B cell (primary cell): Measurements from ENCODE around the gene CTNNBL1. TPM values are rescaled to one million over a fixed set of nuclear protein-coding genes. Genes with fewer than 3 reads are reported as not detected.

Experiments
- ATAC-seq: fragments of 200-7000 bp; cut with Tn5 transposase; one replicate; pipeline ENCODE4 v1.10.0; 2021; ENCODE audit warnings: low read depth, mild to moderate bottlenecking, moderate number of reproducible peaks, moderate library complexity
- CTCF ChIA-PET: fragments of 350-600 bp; sonication (Branson Sonifier 250); formaldehyde crosslinking; loops from one replicate; lab custom pipeline; 2021; ENCODE audit warnings: antibody characterized with exemption, inconsistent platforms; lab: Charles Lee
- POLR2A ChIA-PET: fragments of 350-600 bp; sonication (Branson Sonifier 250); formaldehyde crosslinking; loops from one replicate; lab custom pipeline; 2021; ENCODE audit warnings: antibody characterized with exemption; lab: Charles Lee
- DNase-seq: peaks from one replicate; pipeline ENCODE4 v3.0.0; 2013
- H2AFZ ChIP-seq: 2 replicates; pipeline ENCODE4 v1.6.1; 2012; ENCODE audit warnings: mild to moderate bottlenecking, low read depth, low read length; ENCODE audit not compliant: insufficient read depth, poor library complexity, severe bottlenecking
- H3K27ac ChIP-seq, 2 donors: 1 replicate in 1 of 2; 2 replicates in 1 of 2; pipeline ENCODE4 v1.5.1; 2012 to 2013; ENCODE audit warnings: low read length in 2 of 2, mild to moderate bottlenecking in 2 of 2, moderate library complexity in 1 of 2
- H3K27me3 ChIP-seq, 4 experiments: fragments of 200-600 bp in 1 of 4; sonication (generic) in 1 of 4; replicated peaks in 1 of 4; 1 replicate in 2 of 4; 2 replicates in 2 of 4; pipeline versions ENCODE4 v1.6.1 to v1.7.0; 2013 to 2016; ENCODE audit warnings: low read length in 3 of 4, mild to moderate bottlenecking in 2 of 4, mixed read lengths in 1 of 4, moderate library complexity in 1 of 4; ENCODE audit not compliant: insufficient read depth in 4 of 4, control insufficient read depth in 3 of 4; ENCODE audit errors: control extremely low read depth in 1 of 4
- H3K36me3 ChIP-seq, 2 experiments: replicated peaks in 1 of 2; 1 replicate in 1 of 2; 2 replicates in 1 of 2; pipeline versions ENCODE4 v1.6.1 to v1.7.1; 2013; ENCODE audit warnings: low read length in 1 of 2; ENCODE audit not compliant: insufficient read depth in 2 of 2, control insufficient read depth in 1 of 2; ENCODE audit errors: control extremely low read depth in 1 of 2, extremely low read depth in 1 of 2
- H3K4me1 ChIP-seq, 2 donors: fragments of 200-600 bp in 1 of 2; sonication (generic) in 1 of 2; 1 replicate in 1 of 2; 2 replicates in 1 of 2; pipeline versions ENCODE4 v1.5.1 to v1.6.1; 2013 to 2017; ENCODE audit warnings: low read length in 2 of 2; ENCODE audit not compliant: control insufficient read depth in 2 of 2, insufficient read depth in 2 of 2
- H3K4me2 ChIP-seq: replicated peaks from 2 replicates; pipeline ENCODE3; 2012; ENCODE audit warnings: mild to moderate bottlenecking, low read depth, low read length; ENCODE audit not compliant: poor library complexity, severe bottlenecking
- H3K4me3 ChIP-seq, 5 experiments: fragments of 200-600 bp in 1 of 5; sonication (generic) in 1 of 5; 1 replicate in 3 of 5; 2 replicates in 2 of 5; pipeline versions ENCODE4 v1.5.1 to v1.7.0; 2011 to 2016; ENCODE audit warnings: low read length in 4 of 5, mild to moderate bottlenecking in 4 of 5, low read depth in 2 of 5, control low read depth in 1 of 5, moderate library complexity in 1 of 5; ENCODE audit not compliant: insufficient read depth in 1 of 5; ENCODE audit errors: control extremely low read depth in 1 of 5, extremely low read depth in 1 of 5
- H3K79me2 ChIP-seq: fragments of 200-600 bp; sonication (generic); one replicate; pipeline ENCODE4 v1.6.0; 2016; ENCODE audit warnings: low read length; ENCODE audit not compliant: control insufficient read depth, insufficient read depth
- H3K9ac ChIP-seq: fragments of 200-600 bp; sonication (generic); 2 replicates; pipeline ENCODE4 v1.6.1; 2017; ENCODE audit warnings: mild to moderate bottlenecking, low read length, moderate library complexity
- H3K9me3 ChIP-seq, 3 donors: one replicate each; pipeline versions ENCODE4 v1.6.1 to v1.7.1; 2013; ENCODE audit warnings: low read length in 2 of 3; ENCODE audit not compliant: control insufficient read depth in 2 of 3, insufficient read depth in 1 of 3; ENCODE audit errors: control extremely low read depth in 1 of 3
- H4K20me1 ChIP-seq: 2 replicates; pipeline ENCODE4 v1.6.0; 2012; ENCODE audit warnings: mild to moderate bottlenecking, low read length; ENCODE audit not compliant: insufficient read depth, control insufficient read depth, poor library complexity, severe bottlenecking
- H3K27ac Mint-ChIP-seq: one replicate; pipeline ENCODE4 v1.8.0; 2021; ENCODE audit warnings: mixed read lengths
- H3K27me3 Mint-ChIP-seq: one replicate; pipeline ENCODE4 v1.8.0; 2021; ENCODE audit warnings: mixed read lengths
- H3K4me1 Mint-ChIP-seq: one replicate; pipeline ENCODE4 v1.8.0; 2021; ENCODE audit warnings: mixed read lengths
- H3K4me3 Mint-ChIP-seq: one replicate; pipeline ENCODE4 v1.8.0; 2021; ENCODE audit warnings: mixed read lengths
- H3K9me3 Mint-ChIP-seq: one replicate; pipeline ENCODE4 v1.8.0; 2022; ENCODE audit warnings: mixed read lengths; ENCODE audit not compliant: insufficient read depth
- CTCF ChIP-seq: fragments of 200-600 bp; IDR thresholded peaks from one replicate; pipeline ENCODE4 v1.8.0; 2022; ENCODE audit warnings: antibody characterized with exemption, mild to moderate bottlenecking
- EZH2 ChIP-seq: IDR thresholded peaks from 2 replicates; pipeline ENCODE4 v1.6.1; 2012; ENCODE audit warnings: borderline replicate concordance, low read depth, mild to moderate bottlenecking, moderate library complexity, low read length; ENCODE audit not compliant: insufficient read depth, poor library complexity, severe bottlenecking
- WGBS: methylation state at CpG from one replicate; pipeline ENCODE4 v1.1.5; 2013; ENCODE audit warnings: missing lambda C conversion rate; ENCODE audit not compliant: insufficient coverage; 5-methylcytosine and 5-hydroxymethylcytosine counted together
- intact Hi-C: fragments of 100-400 bp; cut with micrococcal nuclease; formaldehyde crosslinking; loops from one replicate; pipeline ENCODE4 v1.10.0; 2022
- polyA plus RNA-seq: library from polyadenylated mRNA; depleted of rRNA; stranded (reverse); fragments of >200 nt; gene quantifications from 2 replicates; pipeline ENCODE4 v1.2.3, GENCODE V29; 2012
- total RNA-seq, 2 donors: library from RNA; stranded (reverse); fragments of 120-200 nt in 1 of 2; gene quantifications; 1 replicate in 1 of 2; 2 replicates in 1 of 2; pipeline versions ENCODE4 v1.2.3 to v1.2.4, GENCODE V29; 2013 to 2022

Gene CTNNBL1
- total and polyA plus RNA-seq, 2 donors (not counting 1 experiment from before 2014, with no cell fraction given): 25.3 to 64.7 TPM

- ChIA-PET POLR2A (no interaction called here), CTCF (interaction anchor here (1.1 kb wide), 1 partner anchor 9 kb away, joined by 3 read pairs; no protein-coding TSS in a partner anchor)
- Mint-ChIP-seq H3K27me3 (no peaks in the 10 kb centered on the region), H3K4me3 (no peak overlapping the region), H3K9me3 (peaks cover 2% of the 10 kb centered on the region), H3K4me1 (peaks cover 25% of the 10 kb centered on the region), H3K27ac (peak overlapping the region; percentile 80)
- peaks cover 6 to 19% of the 10 kb centered on the region in 2 experiments for H3K36me3 ChIP-seq
- intact Hi-C loops: no loop called here
- H3K27ac ChIP-seq: peak overlapping the region in 1 of 2 donors; percentile 58
- no peak overlapping the region for H3K4me2 ChIP-seq
- no peak for TF ChIP-seq CTCF
- no peak for TF ChIP-seq EZH2
- no CpG with 5 or more reads among the region's 1 CpG for WGBS
- no peak overlapping the region for H3K4me3 ChIP-seq
- no peak for DNase-seq
- H3K9ac ChIP-seq: no peak overlapping the region
- H4K20me1 ChIP-seq: no peaks in the 10 kb centered on the region
- ATAC-seq: no peak
- H3K9me3 ChIP-seq: peaks cover 0 to 3% (median 0%) of the 10 kb centered on the region in 3 donors
- no peak overlapping the region for H2AFZ ChIP-seq
- no peaks in the 10 kb centered on the region for H3K27me3 ChIP-seq
- peaks cover 22 to 23% of the 10 kb centered on the region in 2 donors for H3K4me1 ChIP-seq
- H3K79me2 ChIP-seq: peaks cover 5% of the 10 kb centered on the region
These were observed 97.1 kb downstream of the CTNNBL1 start for GRCh38 chr20:37790900-37791299.

GRCh38 chr20:37796121-37796520 lies 102.3 kb downstream of the CTNNBL1 start:
- H3K4me2 ChIP-seq: no peak overlapping the region
- H3K9me3 ChIP-seq: peaks cover 0 to 3% (median 0%) of the 10 kb centered on the region in 3 donors
- peaks cover 15% of the 10 kb centered on the region for H3K79me2 ChIP-seq
- no peak overlapping the region for H3K9ac ChIP-seq
- ChIA-PET POLR2A (interaction anchor here (0.7 kb wide), 1 partner anchor 98 kb away, joined by 3 read pairs; no protein-coding TSS in a partner anchor), CTCF (interaction anchor here (0.8 to 1.9 kb wide), 3 partner anchors 12 to 15 kb away, joined by 3 to 6 read pairs (median 3); no protein-coding TSS in a partner anchor)
- Mint-ChIP-seq H3K9me3 (no peaks in the 10 kb centered on the region), H3K4me1 (peaks cover 5% of the 10 kb centered on the region), H3K27ac (no peak overlapping the region), H3K4me3 (no peak overlapping the region), H3K27me3 (no peaks in the 10 kb centered on the region)
- intact Hi-C loops: no loop called here
- peaks cover 5 to 6% of the 10 kb centered on the region in 2 donors for H3K4me1 ChIP-seq
- H3K4me3 ChIP-seq: no peak overlapping the region
- DNase-seq (no peak), ATAC-seq (no peak)
- no peak for TF ChIP-seq CTCF
- TF ChIP-seq EZH2: no peak
- H4K20me1 ChIP-seq: no peaks in the 10 kb centered on the region
- peaks cover 10 to 19% of the 10 kb centered on the region in 2 experiments for H3K36me3 ChIP-seq
- 97% methylated on average over 3 of the region's 4 CpGs for WGBS
- H2AFZ ChIP-seq: no peak overlapping the region
- no peaks in the 10 kb centered on the region for H3K27me3 ChIP-seq
- H3K27ac ChIP-seq: no peak overlapping the region
